Muscle of leg (tissue), 11 donors: Measurements from ENCODE around the gene FBXL13. TPM values are rescaled to one million over a fixed set of nuclear protein-coding genes. Genes with fewer than 3 reads are reported as not detected.

Experiments used
- DNase-seq: peaks from one replicate; pipeline ENCODE4 v3.0.0; 2013
- H3K27ac ChIP-seq: one replicate; pipeline ENCODE4 v1.5.1; 2013; ENCODE audit warnings: mild to moderate bottlenecking, low read length, control low read depth
- H3K27me3 ChIP-seq: one replicate; pipeline ENCODE4 v1.6.1; 2013; ENCODE audit warnings: low read length; ENCODE audit not compliant: control insufficient read depth, insufficient read depth
- H3K36me3 ChIP-seq: one replicate; pipeline ENCODE4 v1.6.1; 2013; ENCODE audit warnings: low read length; ENCODE audit not compliant: control insufficient read depth, insufficient read depth
- H3K4me1 ChIP-seq: one replicate; pipeline ENCODE4 v1.6.1; 2013; ENCODE audit warnings: low read length; ENCODE audit not compliant: control insufficient read depth, insufficient read depth
- H3K4me3 ChIP-seq: one replicate; pipeline ENCODE4 v1.5.1; 2013; ENCODE audit warnings: low read length, control low read depth
- H3K9me3 ChIP-seq: replicated peaks from 2 replicates; pipeline ENCODE4 v1.6.1; 2013; ENCODE audit warnings: low read depth, low read length; ENCODE audit not compliant: control insufficient read depth
- WGBS: methylation state at CpG from one replicate; pipeline ENCODE4 v1.1.5; 2013; ENCODE audit warnings: missing lambda C conversion rate; ENCODE audit not compliant: insufficient coverage; 5-methylcytosine and 5-hydroxymethylcytosine counted together
- polyA plus RNA-seq, 8 donors: library from polyadenylated mRNA; unstranded; fragments of 120-200 nt; gene quantifications; one replicate each; pipeline versions ENCODE4 v1.2.1 to v1.2.3, GENCODE V29; 2013; ENCODE audit warnings: inconsistent platforms in 1 of 8, low replicate concordance in 1 of 8; ENCODE audit not compliant: insufficient read length in 8 of 8, insufficient read depth in 1 of 8
- total RNA-seq: library from RNA; stranded (reverse); fragments of 120-200 nt; gene quantifications from one replicate; pipeline ENCODE4 v1.2.4, GENCODE V29; 2013

FBXL13 gene
- total and polyA plus RNA-seq, 9 donors, result 0.47 to 1.2 (median 0.74) TPM

DNA sequence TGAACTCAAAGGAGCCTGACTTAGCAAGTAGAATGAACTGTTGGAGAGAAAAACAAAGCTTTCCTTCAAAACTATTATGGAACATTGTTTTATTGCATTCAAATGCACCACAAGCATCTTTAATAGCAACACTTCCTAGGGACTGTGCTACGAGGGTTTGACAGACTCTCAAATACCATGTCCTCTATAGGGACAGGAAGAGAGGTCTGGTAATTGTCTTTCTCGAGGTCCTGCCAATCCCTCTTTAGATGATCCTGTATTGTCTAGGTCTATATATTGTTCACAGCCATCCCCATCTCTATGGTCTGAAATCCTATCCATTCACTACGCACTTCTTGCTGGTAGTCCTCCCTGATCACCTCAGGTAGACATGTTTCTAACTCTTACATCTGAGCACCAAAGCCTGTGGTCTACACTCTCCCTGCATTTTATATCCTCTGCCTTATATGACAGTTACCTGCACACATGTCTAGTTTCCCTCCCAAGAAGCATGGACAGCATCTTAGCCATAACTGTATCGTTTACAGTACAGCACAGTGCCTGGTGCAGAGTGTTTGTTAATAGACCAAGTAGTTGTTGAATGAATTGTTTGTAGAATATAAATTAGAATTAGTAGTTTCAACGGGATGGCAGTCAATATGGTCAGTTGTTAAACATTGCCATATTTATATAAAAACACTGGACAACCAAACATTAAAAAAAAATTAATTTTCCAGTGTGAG is 183.5 kb downstream of the FBXL13 start:
- peaks cover 11% of the 10 kb centered on the region for H3K4me1 ChIP-seq
- no peak overlapping the region for H3K4me3 ChIP-seq
- peak overlapping the region; percentile 72 for H3K27ac ChIP-seq
- no peaks in the 10 kb centered on the region for H3K36me3 ChIP-seq
- H3K27me3 ChIP-seq, result no peaks in the 10 kb centered on the region
- WGBS, result 77% methylated on average over 1 of the region's 5 CpGs
- no peaks in the 10 kb centered on the region for H3K9me3 ChIP-seq
- no peak for DNase-seq

DNA sequence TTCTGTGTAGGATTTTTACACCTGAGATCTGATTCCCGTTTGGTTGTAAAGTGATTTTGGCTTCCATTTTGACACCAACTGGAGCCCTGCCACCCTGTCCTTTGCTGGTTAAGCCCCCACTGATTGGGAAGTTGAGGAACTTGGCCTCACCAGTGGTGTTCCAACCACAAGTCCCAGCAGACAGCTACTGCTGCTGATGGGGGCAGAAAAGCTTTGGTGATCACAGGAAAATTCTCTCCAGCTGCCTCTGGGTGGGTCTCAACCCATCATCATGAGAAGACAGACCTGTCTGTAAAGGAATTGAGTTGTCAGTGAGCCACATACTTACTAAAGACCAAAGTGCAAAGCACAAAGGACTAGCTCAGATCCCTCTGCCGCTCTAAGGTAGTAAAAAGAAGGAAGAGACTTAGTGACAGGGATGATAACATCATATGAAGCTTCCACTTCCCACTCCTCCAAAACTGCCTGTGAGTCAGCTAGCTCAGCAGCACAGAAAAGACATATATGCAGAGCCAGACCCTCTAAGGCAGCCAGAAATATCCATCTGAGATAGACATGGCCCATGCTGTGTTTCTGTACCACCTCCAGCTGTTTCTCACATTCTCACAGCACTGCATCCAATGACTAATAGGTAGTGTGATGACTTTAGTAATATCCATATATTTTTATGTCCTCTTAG is 184.2 kb downstream of the FBXL13 start:
- Histone ChIP-seq H3K27me3 (no peaks in the 10 kb centered on the region), H3K36me3 (no peaks in the 10 kb centered on the region), H3K9me3 (no peaks in the 10 kb centered on the region), H3K4me1 (peaks cover 11% of the 10 kb centered on the region), H3K27ac (peak overlapping the region; percentile 72), H3K4me3 (no peak overlapping the region)
- WGBS, result 80% methylated on average over 1 of the region's 2 CpGs
- DNase-seq, result peak; percentile 85

DNA sequence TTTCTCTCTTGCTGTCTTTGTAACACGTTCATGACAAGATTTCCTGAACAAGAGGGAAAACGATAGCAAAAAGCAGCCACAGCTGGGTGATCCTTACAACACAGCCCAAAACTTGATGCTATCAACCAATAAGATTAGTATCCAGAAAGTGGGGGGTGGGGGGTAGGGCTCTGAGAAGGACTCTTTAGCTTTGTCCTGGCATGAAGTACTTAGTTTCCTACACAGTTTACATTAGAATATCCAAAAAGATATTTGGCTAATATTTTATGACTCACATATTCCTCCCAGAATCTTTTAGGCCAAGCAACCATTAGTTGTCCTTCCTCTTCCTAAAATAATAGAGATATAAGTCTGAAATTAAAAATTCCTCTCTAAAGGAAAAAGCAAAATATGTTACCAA is 184.7 kb downstream of the FBXL13 start:
- Histone ChIP-seq H3K9me3 (no peaks in the 10 kb centered on the region), H3K36me3 (no peaks in the 10 kb centered on the region), H3K27ac (peak overlapping the region; percentile 72), H3K4me1 (peaks cover 11% of the 10 kb centered on the region), H3K27me3 (no peaks in the 10 kb centered on the region), H3K4me3 (no peak overlapping the region)
- no CpG with 5 or more reads among the region's 2 CpGs for WGBS
- peak; percentile 73 for DNase-seq

DNA sequence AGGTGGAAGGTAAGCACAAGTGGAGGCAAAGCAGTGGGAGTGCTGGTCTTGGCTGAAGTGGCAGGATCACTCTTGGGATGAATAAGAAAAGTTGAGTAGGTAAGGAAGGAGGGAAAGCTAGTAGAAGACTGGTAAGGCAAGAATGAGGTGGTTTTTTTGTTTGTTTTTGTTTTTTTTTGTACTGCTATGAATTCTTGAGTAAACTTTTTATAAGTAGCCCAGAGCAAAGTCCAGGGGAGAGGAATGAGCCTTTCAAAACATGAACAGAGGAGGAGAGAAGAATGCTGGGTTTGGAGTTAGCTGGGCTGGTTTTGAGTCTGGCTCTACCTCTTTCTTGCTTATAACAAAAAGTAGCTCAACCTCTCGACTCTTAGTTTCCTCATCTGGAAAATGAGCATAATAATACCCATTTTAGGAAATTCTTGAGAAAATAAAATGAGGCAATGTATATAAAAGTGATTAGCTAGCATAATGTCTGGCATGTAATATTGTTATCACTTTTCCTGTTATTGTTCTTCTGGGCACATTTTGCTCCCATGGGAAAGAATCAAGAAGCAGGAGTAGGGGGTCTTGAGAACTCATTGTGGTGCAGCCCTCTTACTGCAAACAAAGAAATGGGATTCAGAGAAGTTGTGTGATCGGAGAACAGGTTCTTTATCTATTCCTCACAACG is 185.9 kb downstream of the FBXL13 start:
- peaks cover 11% of the 10 kb centered on the region for H3K4me1 ChIP-seq
- no peaks in the 10 kb centered on the region for H3K9me3 ChIP-seq
- no peaks in the 10 kb centered on the region for H3K27me3 ChIP-seq
- no peak for DNase-seq
- no peak overlapping the region for H3K27ac ChIP-seq
- no peak overlapping the region for H3K4me3 ChIP-seq
- no CpG with 5 or more reads among the region's 3 CpGs for WGBS
- H3K36me3 ChIP-seq, result no peaks in the 10 kb centered on the region

DNA sequence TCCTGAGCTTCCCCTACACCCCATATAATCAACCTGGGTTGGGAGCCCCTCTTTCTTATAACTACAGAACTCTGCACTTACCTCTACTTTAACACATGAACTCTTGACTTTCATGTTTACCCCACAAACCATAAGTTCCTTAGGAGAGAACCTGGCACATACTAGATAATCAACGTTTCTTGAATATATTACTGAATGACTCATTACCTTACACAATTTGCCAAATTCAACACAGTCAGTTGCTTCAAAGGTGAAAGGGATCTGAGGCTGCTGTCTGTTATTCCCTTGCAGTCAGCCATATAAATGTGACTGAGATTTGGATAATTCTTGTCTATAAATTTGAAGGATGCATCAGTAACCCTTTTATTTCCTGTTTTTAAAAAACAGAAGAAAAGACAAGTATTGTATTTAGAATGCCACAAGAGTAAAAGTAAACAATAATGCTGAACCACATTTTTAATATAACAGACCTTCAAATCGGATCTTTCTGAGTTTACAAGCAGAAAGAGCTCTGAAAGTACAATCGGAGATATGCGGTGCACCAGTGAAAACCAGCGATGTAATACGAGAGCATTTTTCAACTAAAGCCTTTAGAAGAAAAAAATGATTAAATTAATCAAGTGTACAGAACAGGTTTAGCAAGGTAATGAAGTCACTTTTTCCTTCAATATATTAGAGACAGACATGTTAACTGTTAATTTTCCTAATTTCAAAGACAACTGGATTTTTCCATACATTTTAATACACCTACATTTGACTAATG is 191.3 kb downstream of the FBXL13 start:
- H3K27me3 ChIP-seq, result no peaks in the 10 kb centered on the region
- H3K4me1 ChIP-seq, result no peaks in the 10 kb centered on the region
- DNase-seq, result no peak
- H3K27ac ChIP-seq, result no peak overlapping the region
- no peaks in the 10 kb centered on the region for H3K36me3 ChIP-seq
- H3K4me3 ChIP-seq, result no peak overlapping the region
- H3K9me3 ChIP-seq, result no peaks in the 10 kb centered on the region
- no CpG with 5 or more reads among the region's 6 CpGs for WGBS

DNA sequence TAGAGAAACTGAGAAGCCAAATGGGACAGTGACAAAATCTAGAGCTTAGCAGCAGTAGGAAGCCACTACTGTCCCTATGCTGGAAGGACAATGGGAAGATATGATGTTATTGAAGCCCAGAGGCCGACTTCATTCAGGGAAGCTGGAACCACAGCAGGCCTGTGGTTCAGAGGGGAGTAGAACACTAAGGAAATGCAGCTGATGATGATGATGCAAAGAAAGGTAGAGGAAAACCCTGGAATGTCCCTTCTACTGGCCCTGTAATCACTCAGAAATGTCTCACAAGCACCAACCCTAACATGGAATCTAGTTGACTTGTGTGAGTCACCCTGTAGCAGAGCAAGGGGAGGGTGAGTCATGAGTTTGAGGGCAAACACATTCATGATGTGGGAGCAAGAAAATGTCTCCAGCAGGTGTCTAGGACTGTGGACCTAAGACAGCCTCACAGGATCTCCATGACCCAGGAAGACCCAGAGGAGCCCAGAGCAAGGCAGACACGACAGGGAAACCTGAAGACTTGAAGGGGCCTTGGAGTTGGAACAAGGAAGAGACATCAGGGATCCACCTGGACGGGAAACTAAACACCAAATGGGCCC is 198.8 kb downstream of the FBXL13 start:
- H3K4me1 ChIP-seq, result peaks cover 3% of the 10 kb centered on the region
- H3K9me3 ChIP-seq, result no peaks in the 10 kb centered on the region
- H3K4me3 ChIP-seq, result no peak overlapping the region
- no peaks in the 10 kb centered on the region for H3K36me3 ChIP-seq
- no peak overlapping the region for H3K27ac ChIP-seq
- 90% methylated on average over 2 of the region's 3 CpGs for WGBS
- no peak for DNase-seq
- no peaks in the 10 kb centered on the region for H3K27me3 ChIP-seq

DNA sequence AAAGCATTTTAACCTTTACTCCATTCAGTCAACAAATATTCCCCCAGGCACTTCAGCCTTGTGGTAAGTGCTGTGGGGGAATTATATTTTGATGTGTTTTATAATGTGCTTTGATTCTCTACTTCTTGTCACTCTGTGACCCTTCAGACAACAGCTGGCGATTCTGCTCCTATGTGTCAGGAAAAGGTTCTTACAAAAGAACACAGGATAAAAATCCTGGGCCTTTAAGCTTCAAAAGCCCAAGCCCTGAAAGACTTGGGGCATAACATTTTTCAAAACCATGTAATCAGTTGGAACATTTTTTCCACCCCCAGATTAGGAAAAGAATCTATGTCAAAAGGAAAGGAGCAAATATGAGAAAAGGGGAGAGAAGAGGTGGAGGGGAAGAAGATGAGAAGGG is 199.6 kb downstream of the FBXL13 start:
- WGBS, result no CpG with 5 or more reads among the region's 1 CpG
- no peaks in the 10 kb centered on the region for H3K36me3 ChIP-seq
- H3K27me3 ChIP-seq, result no peaks in the 10 kb centered on the region
- no peaks in the 10 kb centered on the region for H3K9me3 ChIP-seq
- H3K4me1 ChIP-seq, result peaks cover 3% of the 10 kb centered on the region
- no peak for DNase-seq
- H3K4me3 ChIP-seq, result no peak overlapping the region
- no peak overlapping the region for H3K27ac ChIP-seq

- WGBS, result 60% methylated on average over 1 of the region's 5 CpGs
- no peaks in the 10 kb centered on the region for H3K27me3 ChIP-seq
- peaks cover 3% of the 10 kb centered on the region for H3K4me1 ChIP-seq
- H3K4me3 ChIP-seq, result no peak overlapping the region
- H3K36me3 ChIP-seq, result no peaks in the 10 kb centered on the region
- no peak overlapping the region for H3K27ac ChIP-seq
- DNase-seq, result peak; percentile 40
- no peaks in the 10 kb centered on the region for H3K9me3 ChIP-seq
These were observed 200.3 kb downstream of the FBXL13 start for GRCh38 chr7:102874166-102874829.

GRCh38 chr7:102873470-102874165 is 201.0 kb downstream of the FBXL13 start:
- no peak overlapping the region for H3K4me3 ChIP-seq
- DNase-seq, result no peak
- H3K27ac ChIP-seq, result no peak overlapping the region
- 58% methylated on average over 2 of the region's 4 CpGs for WGBS
- no peaks in the 10 kb centered on the region for H3K36me3 ChIP-seq
- no peaks in the 10 kb centered on the region for H3K9me3 ChIP-seq
- H3K4me1 ChIP-seq, result peaks cover 3% of the 10 kb centered on the region
- no peaks in the 10 kb centered on the region for H3K27me3 ChIP-seq
